ENCODE measurements around the gene ZNF232.

DNA sequence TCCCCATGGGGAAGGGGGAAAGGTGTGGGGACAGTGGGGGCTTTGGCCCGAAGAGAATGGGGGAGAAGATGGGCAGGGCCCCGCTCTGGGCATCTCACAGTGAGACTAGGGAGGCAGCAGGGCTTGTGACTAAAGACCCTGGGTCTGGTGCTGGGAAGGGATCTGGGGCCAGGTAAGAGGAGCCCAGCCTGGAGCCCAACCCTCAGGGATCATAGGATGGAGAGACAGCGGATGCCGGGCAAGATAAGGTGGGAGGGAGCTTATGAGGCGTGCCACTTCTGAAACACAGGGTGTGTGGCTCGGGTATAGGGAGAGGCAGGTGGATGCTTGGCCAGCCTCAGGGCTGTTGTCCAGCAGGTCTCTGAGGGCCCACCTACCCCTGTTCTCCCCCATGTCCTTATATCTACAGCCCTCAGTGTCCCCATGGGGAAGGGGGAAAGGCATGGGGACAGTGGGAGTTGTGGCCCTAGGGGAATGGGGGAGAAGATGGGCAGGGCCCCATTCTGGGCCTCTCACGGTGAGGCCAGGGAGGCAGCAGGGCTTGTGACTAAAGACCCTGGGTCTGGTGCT is 19.6 kb upstream of the ZNF232 start:
- TF ChIP-seq CTCF (IDR thresholded peaks at IDR 0.05) (no peak), POLR2A (IDR thresholded peaks at IDR 0.05) (no peak)

Measured in heart left ventricle (tissue), 13 donors.